Stomach (tissue), 9 donors: ENCODE data around the gene C16orf96. TPM values are rescaled to one million over a fixed set of nuclear protein-coding genes. Genes with fewer than 3 reads are reported as not detected.
A peak's percentile ranks its signal among the peaks of the same experiment; 100 is the strongest.

ENCODE experiments used
- DNase-seq, 2 donors: peaks; one replicate each; pipeline versions ENCODE4 v3.0.0 to v3.0.0-alpha.2; 2013 to 2019
- H3K27ac ChIP-seq, 5 donors: fragments of 200-600 bp in 4 of 5; sonication (generic) in 4 of 5; one replicate each; pipeline ENCODE4 v1.5.1; 2013 to 2019; ENCODE audit warnings: mild to moderate bottlenecking in 1 of 5, moderate library complexity in 1 of 5
- H3K27me3 ChIP-seq, 3 donors: fragments of 200-600 bp; sonication (generic); one replicate each; pipeline ENCODE4 v1.5.1; 2017 to 2019; ENCODE audit warnings: mixed run types in 1 of 3
- H3K36me3 ChIP-seq, 4 donors: fragments of 200-600 bp; sonication (generic); 1 replicate in 3 of 4; 2 replicates in 1 of 4; pipeline ENCODE4 v1.5.1; 2016 to 2019
- H3K4me1 ChIP-seq, 4 donors: fragments of 200-600 bp; sonication (generic); one replicate each; pipeline ENCODE4 v1.5.1; 2016 to 2019
- H3K4me3 ChIP-seq, 4 donors: fragments of 200-600 bp; sonication (generic) in 3 of 4; one replicate each; pipeline ENCODE4 v1.5.1; 2016 to 2019; ENCODE audit warnings: mild to moderate bottlenecking in 1 of 4
- H3K9me3 ChIP-seq, 4 donors: fragments of 200-600 bp; sonication (generic); one replicate each; pipeline ENCODE4 v1.5.1; 2016 to 2019
- CTCF ChIP-seq, 7 experiments: fragments of 450-650 bp in 4 of 7; fragments of 200-600 bp in 3 of 7; sonication (generic) in 3 of 7; IDR thresholded peaks; one replicate each; pipeline ENCODE4 v1.5.1; 2016 to 2019; ENCODE audit warnings: antibody characterized with exemption in 7 of 7, control low read depth in 2 of 7, mild to moderate bottlenecking in 1 of 7
- EP300 ChIP-seq: sonication (generic); formaldehyde crosslinking; IDR thresholded peaks from one replicate; pipeline ENCODE4 v1.6.1; 2017; ENCODE audit warnings: antibody characterized with exemption
- POLR2A ChIP-seq, 4 donors: fragments of 450-650 bp; IDR thresholded peaks; one replicate each; pipeline ENCODE4 v1.6.1; 2016; ENCODE audit warnings: antibody characterized with exemption in 4 of 4, control low read depth in 2 of 4, mild to moderate bottlenecking in 1 of 4, moderate library complexity in 1 of 4
- POLR2AphosphoS5 ChIP-seq, 3 donors: sonication (generic); formaldehyde crosslinking; IDR thresholded peaks; one replicate each; pipeline ENCODE4 v1.6.1; 2016; ENCODE audit warnings: antibody characterized with exemption in 3 of 3
- WGBS, 5 donors: extraction: QIAGEN DNeasy Blood & Tissue Kit in 3 of 5; methylation state at CpG; one replicate each; pipeline versions ENCODE4 v1.1.5 to v1.1.7; 2013 to 2018; 5-methylcytosine and 5-hydroxymethylcytosine counted together
- intact Hi-C: fragments of 100-400 bp; cut with DNase I; formaldehyde crosslinking; loops from one replicate; pipeline ENCODE4 v1.15.1; 2023; ENCODE audit warnings: low total_unique reads
- polyA plus RNA-seq, 3 donors: library from polyadenylated mRNA; stranded (reverse); fragments of 200-250 nt; gene quantifications; one replicate each; pipeline ENCODE4 v1.2.3, GENCODE V29; 2013
- total RNA-seq, 5 donors: library from RNA; depleted of rRNA; stranded (reverse); fragments of >200 nt; gene quantifications; one replicate each; pipeline versions ENCODE4 v1.1.0 to v1.2.3, GENCODE V29; 2014 to 2016
- donor health status: healthy with polysubstance abuse.
- donor health status: Bipolar disorder and iron deficiency.
- donor health status: healthy.

Gene C16orf96
- total and polyA plus RNA-seq, 8 donors, result 0.37 to 0.43 TPM; not detected in 6

- WGBS, 5 donors, result 0 to 1% (median 1%) methylated on average over 21 to 80 of the region's 80 CpGs
- peak overlapping the region; percentile 94 to 99 (median 97) for H3K27ac ChIP-seq
- peak; percentile 72 to 84 for DNase-seq
- peak overlapping the region; percentile 65 to 100 (median 93) for H3K4me3 ChIP-seq
- TF ChIP-seq POLR2AphosphoS5 (IDR thresholded peaks at IDR 0.05), result peak in 2 of 3 donors; percentile 84 to 87
- TF ChIP-seq CTCF (IDR thresholded peaks at IDR 0.05), result no peak
- no peaks in the 10 kb centered on the region for H3K27me3 ChIP-seq
- intact Hi-C loops, result no loop called here
- peaks cover 0 to 14% (median 1%) of the 10 kb centered on the region in 4 donors for H3K36me3 ChIP-seq
- peaks cover 22 to 44% (median 33%) of the 10 kb centered on the region in 4 donors for H3K4me1 ChIP-seq
- H3K9me3 ChIP-seq, result no peaks in the 10 kb centered on the region
Observed at GRCh38 chr16:4624827-4625559, 68.9 kb downstream of the C16orf96 start.

DNA sequence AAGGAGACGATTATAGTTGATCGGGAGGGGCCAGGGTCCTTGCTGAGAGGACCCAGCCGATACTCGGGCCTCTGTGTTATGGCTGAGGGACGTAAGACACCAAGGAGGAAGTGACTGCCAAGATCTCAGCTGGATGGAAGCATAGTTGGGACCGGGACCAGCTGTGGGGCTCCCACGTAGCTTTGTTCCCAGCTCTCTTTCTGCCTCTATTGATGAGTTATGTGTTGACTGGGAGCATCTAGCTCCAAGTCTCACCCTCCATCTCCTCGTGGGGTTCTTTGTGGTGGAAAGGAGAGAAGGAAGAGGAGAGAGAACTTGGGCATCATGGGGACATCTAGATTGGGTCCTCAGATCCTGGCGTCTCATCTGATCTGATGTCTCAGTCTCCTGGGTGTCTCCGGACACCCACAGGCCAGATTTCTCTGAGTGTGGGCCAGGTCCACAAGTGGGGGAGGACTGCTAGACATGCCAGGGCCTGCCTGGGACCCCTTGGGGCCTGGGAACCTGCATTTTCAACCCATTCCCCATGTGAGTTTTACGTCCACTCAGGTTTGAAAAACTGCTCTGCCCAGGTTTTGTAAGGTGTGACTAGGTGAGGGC, 69.5 kb downstream of the C16orf96 start:
- H3K27ac ChIP-seq, result peak overlapping the region; percentile 94 to 99 (median 97)
- 6 to 9% (median 8%) methylated on average over 9 to 11 of the region's 11 CpGs for WGBS, 5 donors
- H3K27me3 ChIP-seq, result no peaks in the 10 kb centered on the region
- H3K36me3 ChIP-seq, result peaks cover 0 to 14% (median 1%) of the 10 kb centered on the region in 4 donors
- H3K9me3 ChIP-seq, result no peaks in the 10 kb centered on the region
- no peak for DNase-seq
- peaks cover 22 to 49% (median 33%) of the 10 kb centered on the region in 4 donors for H3K4me1 ChIP-seq
- H3K4me3 ChIP-seq, result peak overlapping the region; percentile 65 to 100 (median 93)
- no peak for TF ChIP-seq CTCF (IDR thresholded peaks at IDR 0.05)
- TF ChIP-seq POLR2A (IDR thresholded peaks at IDR 0.05), result no peak
- TF ChIP-seq EP300, result no peak
- no peak for TF ChIP-seq POLR2AphosphoS5 (IDR thresholded peaks at IDR 0.05)
- intact Hi-C loops, result no loop called here

- intact Hi-C loops, result no loop called here
- no peak for TF ChIP-seq POLR2AphosphoS5 (IDR thresholded peaks at IDR 0.05)
- no peak for TF ChIP-seq EP300
- no peak for TF ChIP-seq CTCF (IDR thresholded peaks at IDR 0.05)
- TF ChIP-seq POLR2A (IDR thresholded peaks at IDR 0.05), result no peak
- WGBS, 5 donors, result 40 to 63% (median 44%) methylated on average over 5 to 6 of the region's 6 CpGs
- Histone ChIP-seq H3K4me3 (peak overlapping the region; percentile 65 to 100 (median 93)), H3K9me3 (peaks cover 0 to 2% (median 0%) of the 10 kb centered on the region in 4 donors), H3K4me1 (peaks cover 22 to 49% (median 33%) of the 10 kb centered on the region in 4 donors), H3K27ac (peak overlapping the region in 4 of 5 donors; percentile 94 to 99 (median 96)), H3K27me3 (no peaks in the 10 kb centered on the region), H3K36me3 (peaks cover 0 to 14% (median 5%) of the 10 kb centered on the region in 4 donors)
- DNase-seq, result no peak
Observed at GRCh38 chr16:4626396-4626795, 70.3 kb downstream of the C16orf96 start.

- Histone ChIP-seq H3K27ac (no peak overlapping the region), H3K4me1 (peaks cover 27 to 63% (median 41%) of the 10 kb centered on the region in 4 donors), H3K27me3 (no peaks in the 10 kb centered on the region), H3K36me3 (peaks cover 0 to 14% (median 6%) of the 10 kb centered on the region in 4 donors), H3K9me3 (peaks cover 0 to 3% (median 0%) of the 10 kb centered on the region in 4 donors), H3K4me3 (no peak overlapping the region)
- intact Hi-C loops, result no loop called here
- no peak for TF ChIP-seq CTCF (IDR thresholded peaks at IDR 0.05)
- no peak for TF ChIP-seq POLR2AphosphoS5 (IDR thresholded peaks at IDR 0.05)
- no peak for TF ChIP-seq POLR2A (IDR thresholded peaks at IDR 0.05)
- TF ChIP-seq EP300, result no peak
- DNase-seq, result no peak
- WGBS, 5 donors, result 83 to 97% (median 93%) methylated on average over 9 of the region's 9 CpGs
Observed at GRCh38 chr16:4628283-4628682, 72.1 kb downstream of the C16orf96 start.
